Nephron (organoid): ENCODE measurements around the gene DNAJC4.

Experiments used
- H3K27ac Mint-ChIP-seq, 3 experiments: 2 replicates each; pipeline ENCODE4 v1.8.0; 2020; ENCODE audit warnings: mixed read lengths in 3 of 3, mild to moderate bottlenecking in 2 of 3, moderate library complexity in 1 of 3
- H3K27me3 Mint-ChIP-seq: 2 replicates; pipeline ENCODE4 v1.8.0; 2021; ENCODE audit warnings: low read depth, mild to moderate bottlenecking, moderate library complexity, mixed read lengths
- H3K36me3 Mint-ChIP-seq: 2 replicates; pipeline ENCODE4 v1.8.0; 2020; ENCODE audit warnings: low read depth, mixed read lengths
- H3K4me1 Mint-ChIP-seq: 2 replicates; pipeline ENCODE4 v1.8.0; 2020; ENCODE audit warnings: mixed read lengths
- H3K4me3 Mint-ChIP-seq, 3 experiments: 2 replicates each; pipeline ENCODE4 v1.8.0; 2020; ENCODE audit warnings: mild to moderate bottlenecking in 3 of 3, mixed read lengths in 3 of 3, moderate library complexity in 2 of 3
- H3K9me3 Mint-ChIP-seq: 2 replicates; pipeline ENCODE4 v1.8.0; 2020; ENCODE audit warnings: mixed read lengths
- TF ChIP-seq, protein P1 (sequence below), 3 experiments: fragments of 200-600 bp; sonication (generic); IDR thresholded peaks; one replicate each; pipeline ENCODE4 v1.5.0; 2021; ENCODE audit warnings: antibody characterized with exemption in 3 of 3; ENCODE audit not compliant: unreplicated experiment in 3 of 3

DNAJC4 gene

DNA sequence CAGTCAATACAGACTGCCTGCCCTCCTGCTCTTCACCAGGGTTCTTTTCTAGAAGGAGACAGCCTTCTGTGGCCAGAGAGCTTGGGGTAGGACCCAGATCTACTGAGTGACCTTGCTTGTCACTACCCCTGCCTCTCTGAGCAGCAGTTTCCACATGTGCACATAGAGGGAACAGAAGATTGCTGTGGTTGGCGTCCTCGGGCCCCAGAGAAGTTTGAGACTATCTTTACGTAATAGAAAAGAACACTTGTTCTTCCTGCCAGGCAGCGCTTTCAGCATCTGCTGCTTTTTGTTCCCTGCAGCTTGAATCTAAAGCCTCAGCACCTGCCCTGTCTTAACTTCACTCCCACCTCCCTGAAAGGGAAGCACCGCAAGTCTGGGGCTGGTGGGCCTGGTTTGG is 8.7 kb downstream of the DNAJC4 start:
- Mint-ChIP-seq H3K9me3 (no peaks in the 10 kb centered on the region), H3K27me3 (no peaks in the 10 kb centered on the region), H3K4me1 (peaks cover 45% of the 10 kb centered on the region), H3K27ac (peak overlapping the region; percentile 76 to 98 (median 88)), H3K4me3 (peak overlapping the region; percentile 44 to 70 (median 67)), H3K36me3 (peaks cover 14% of the 10 kb centered on the region)
- TF ChIP-seq, protein P1, sequence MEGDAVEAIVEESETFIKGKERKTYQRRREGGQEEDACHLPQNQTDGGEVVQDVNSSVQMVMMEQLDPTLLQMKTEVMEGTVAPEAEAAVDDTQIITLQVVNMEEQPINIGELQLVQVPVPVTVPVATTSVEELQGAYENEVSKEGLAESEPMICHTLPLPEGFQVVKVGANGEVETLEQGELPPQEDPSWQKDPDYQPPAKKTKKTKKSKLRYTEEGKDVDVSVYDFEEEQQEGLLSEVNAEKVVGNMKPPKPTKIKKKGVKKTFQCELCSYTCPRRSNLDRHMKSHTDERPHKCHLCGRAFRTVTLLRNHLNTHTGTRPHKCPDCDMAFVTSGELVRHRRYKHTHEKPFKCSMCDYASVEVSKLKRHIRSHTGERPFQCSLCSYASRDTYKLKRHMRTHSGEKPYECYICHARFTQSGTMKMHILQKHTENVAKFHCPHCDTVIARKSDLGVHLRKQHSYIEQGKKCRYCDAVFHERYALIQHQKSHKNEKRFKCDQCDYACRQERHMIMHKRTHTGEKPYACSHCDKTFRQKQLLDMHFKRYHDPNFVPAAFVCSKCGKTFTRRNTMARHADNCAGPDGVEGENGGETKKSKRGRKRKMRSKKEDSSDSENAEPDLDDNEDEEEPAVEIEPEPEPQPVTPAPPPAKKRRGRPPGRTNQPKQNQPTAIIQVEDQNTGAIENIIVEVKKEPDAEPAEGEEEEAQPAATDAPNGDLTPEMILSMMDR (IDR thresholded peaks at IDR 0.05; ENCODE audit: unreplicated experiment in 3 of 3) = no peak

DNA sequence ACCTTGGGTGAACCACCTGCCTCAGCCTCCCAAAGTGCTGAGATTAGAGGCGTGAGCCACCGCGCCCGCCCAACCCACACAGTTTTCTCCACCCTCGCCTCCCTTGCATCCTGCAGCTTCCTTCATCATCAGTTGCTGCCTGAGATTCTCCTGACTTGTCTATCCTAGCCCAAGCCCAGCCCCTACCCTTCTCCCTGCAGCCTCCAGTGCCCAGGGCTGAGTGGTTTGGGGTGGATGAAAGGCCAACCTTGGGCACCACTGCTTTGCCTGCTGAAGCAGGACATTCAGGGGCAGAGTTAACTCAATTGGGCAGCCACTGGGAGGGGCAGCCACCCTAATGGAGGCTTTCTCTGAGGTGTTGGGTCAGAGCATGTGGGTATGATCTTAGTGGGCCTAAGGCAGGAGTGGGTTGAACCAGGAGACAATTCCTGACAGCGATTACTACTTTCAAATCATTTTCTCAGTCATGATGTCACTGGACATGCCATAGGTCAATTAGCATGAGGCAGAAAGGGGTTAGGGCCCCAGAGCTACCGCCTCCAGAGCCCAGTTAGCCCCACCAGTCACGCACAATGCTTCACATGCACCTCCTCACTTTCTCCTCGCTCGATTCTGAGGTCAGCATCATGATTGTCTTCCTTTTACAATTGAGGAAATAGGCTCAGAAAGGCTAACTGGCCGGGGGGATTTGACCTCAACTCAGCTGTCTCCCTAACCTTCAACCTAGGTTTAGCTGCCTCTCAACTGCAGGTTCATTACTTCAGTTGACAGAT is 9.5 kb downstream of the DNAJC4 start:
- H3K27me3 Mint-ChIP-seq = no peaks in the 10 kb centered on the region
- peaks cover 14% of the 10 kb centered on the region for H3K36me3 Mint-ChIP-seq
- TF ChIP-seq, protein P1 (IDR thresholded peaks at IDR 0.05; ENCODE audit: unreplicated experiment in 3 of 3) = no peak
- peak overlapping the region; percentile 90 to 95 (median 92) for H3K4me3 Mint-ChIP-seq
- peaks cover 45% of the 10 kb centered on the region for H3K4me1 Mint-ChIP-seq
- no peaks in the 10 kb centered on the region for H3K9me3 Mint-ChIP-seq
- H3K27ac Mint-ChIP-seq = peak overlapping the region; percentile 98

- Mint-ChIP-seq H3K9me3 (no peaks in the 10 kb centered on the region), H3K36me3 (peaks cover 14% of the 10 kb centered on the region), H3K4me3 (peak within 1 kb of the TSS; percentile 90 to 95 (median 92)), H3K27ac (peak within 1 kb of the TSS; percentile 98), H3K27me3 (no peaks in the 10 kb centered on the region), H3K4me1 (peaks cover 40% of the 10 kb centered on the region)
- TF ChIP-seq, protein P1 (IDR thresholded peaks at IDR 0.05; ENCODE audit: unreplicated experiment in 3 of 3) = no peak
Measured at GRCh38 chr11:64240435-64241240, 10.3 kb downstream of the DNAJC4 start, which contains the start of gene FKBP2. Gene FKBP2, plus strand, starts transcription at chr11:64241095. Its CDS starts 1,293 bp downstream, at chr11:64242388.

GRCh38 chr11:64241241-64241490 is 10.8 kb downstream of the DNAJC4 start:
- TF ChIP-seq, protein P1 (IDR thresholded peaks at IDR 0.05; ENCODE audit: unreplicated experiment in 3 of 3) = no peak
- Mint-ChIP-seq H3K4me3 (peak overlapping the region; percentile 90 to 95 (median 92)), H3K27me3 (no peaks in the 10 kb centered on the region), H3K36me3 (peaks cover 14% of the 10 kb centered on the region), H3K4me1 (peaks cover 40% of the 10 kb centered on the region), H3K27ac (peak overlapping the region; percentile 98), H3K9me3 (no peaks in the 10 kb centered on the region)

DNA sequence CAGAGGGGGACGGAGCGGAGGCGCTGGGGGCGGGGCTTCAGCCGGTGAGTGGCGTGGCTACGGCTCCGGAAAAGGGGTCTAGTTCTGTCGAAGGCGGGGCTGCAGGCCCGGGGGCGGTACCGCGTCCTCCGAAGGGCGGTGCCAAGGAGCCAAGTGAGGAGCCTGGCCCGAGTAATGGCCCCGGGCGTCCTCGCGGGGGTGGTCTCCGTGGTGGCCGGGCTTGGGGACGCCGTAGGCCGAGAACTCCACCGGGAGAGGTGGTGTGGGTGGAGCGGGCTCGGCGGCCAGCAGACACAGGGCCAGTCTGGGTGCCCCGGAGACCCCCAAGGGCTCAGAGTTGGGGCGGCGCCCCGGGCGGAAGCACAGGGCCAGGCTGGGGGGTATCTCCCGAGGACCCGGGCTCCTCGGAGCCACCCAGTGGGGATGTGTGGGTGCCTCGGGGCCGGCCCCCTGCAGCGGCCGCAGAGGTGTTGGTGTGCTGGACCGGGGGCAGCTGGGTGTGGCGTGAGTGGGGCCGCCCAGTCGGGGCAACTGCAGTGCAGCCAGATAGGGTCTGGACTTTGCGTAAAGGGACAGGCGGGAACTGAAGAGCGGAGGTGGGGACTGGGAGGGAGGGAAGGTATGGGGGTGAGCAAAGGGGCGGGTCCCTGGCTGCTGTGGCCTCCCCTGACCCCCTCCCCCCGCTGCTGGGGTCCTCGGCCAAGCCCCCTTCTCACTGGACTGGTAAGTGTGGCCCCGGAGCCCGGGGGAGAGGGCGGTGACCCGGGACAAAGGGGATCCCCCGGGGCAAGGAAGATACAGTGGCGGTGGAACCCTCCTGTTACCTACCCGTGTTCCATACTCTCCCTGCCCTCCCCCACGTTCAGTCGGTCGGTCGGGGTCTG is 11.4 kb downstream of the DNAJC4 start:
- TF ChIP-seq, protein P1 (IDR thresholded peaks at IDR 0.05; ENCODE audit: unreplicated experiment in 3 of 3) = no peak
- Mint-ChIP-seq H3K36me3 (peaks cover 14% of the 10 kb centered on the region), H3K4me3 (peak overlapping the region; percentile 90 to 95 (median 92)), H3K9me3 (no peaks in the 10 kb centered on the region), H3K27ac (peak overlapping the region; percentile 98), H3K27me3 (no peaks in the 10 kb centered on the region), H3K4me1 (peaks cover 39% of the 10 kb centered on the region)
